Activated T-helper 1 cell treated with anti-CD3 and anti-CD28 coated beads, Interleukin-2, amount 50 U/mL, for 16 hours (primary cell): ENCODE results near the gene ZNF467.

Source experiments
- DNase-seq, 2 donors: peaks; one replicate each; pipeline ENCODE4 v3.0.0-alpha.2; 2020; ENCODE audit warnings: low read depth in 1 of 2, low spot score in 1 of 2

ZNF467 gene, protein sequence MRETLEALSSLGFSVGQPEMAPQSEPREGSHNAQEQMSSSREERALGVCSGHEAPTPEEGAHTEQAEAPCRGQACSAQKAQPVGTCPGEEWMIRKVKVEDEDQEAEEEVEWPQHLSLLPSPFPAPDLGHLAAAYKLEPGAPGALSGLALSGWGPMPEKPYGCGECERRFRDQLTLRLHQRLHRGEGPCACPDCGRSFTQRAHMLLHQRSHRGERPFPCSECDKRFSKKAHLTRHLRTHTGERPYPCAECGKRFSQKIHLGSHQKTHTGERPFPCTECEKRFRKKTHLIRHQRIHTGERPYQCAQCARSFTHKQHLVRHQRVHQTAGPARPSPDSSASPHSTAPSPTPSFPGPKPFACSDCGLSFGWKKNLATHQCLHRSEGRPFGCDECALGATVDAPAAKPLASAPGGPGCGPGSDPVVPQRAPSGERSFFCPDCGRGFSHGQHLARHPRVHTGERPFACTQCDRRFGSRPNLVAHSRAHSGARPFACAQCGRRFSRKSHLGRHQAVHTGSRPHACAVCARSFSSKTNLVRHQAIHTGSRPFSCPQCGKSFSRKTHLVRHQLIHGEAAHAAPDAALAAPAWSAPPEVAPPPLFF

DNA sequence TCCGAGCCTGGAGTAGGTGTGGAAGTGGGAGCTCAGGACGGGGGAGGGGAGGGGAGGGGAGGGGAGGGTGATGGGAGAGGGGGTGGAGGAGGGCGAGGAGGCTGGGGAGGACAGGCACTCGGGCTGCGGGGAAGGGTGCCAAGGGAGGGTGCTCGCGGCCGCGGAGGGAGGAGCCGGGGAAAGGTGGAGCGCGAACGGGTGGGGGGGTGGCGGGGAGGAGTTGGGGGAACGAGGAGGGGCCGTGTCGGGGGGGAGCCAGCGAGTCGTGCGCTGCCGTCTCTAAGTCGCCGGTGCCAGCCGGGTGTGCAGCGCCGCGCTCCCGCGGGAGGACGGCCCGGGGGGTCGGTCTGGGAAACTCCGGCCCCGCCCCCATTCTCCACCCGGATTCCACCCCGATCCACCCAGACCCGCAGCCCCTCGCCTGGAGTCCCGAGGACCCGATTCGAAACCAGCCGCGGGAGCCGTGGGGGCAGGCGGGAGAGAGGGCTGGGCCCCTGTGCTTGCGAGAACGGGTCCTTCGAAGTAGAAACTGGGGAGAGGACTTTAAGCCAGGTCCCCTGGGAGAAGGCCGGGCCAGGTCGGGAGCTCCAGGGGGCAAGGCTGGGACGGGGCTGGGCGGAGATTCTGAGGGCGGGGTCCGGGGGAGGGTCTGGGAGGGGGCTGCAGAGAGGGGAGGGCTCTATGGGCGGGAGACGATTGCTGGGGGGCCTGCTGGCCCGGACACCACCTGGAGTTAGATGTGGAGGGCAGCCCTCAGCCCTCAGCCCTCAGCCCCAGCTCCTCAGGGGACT, at the start of gene ZNF467:
Gene ZNF467 (minus strand): TSS at position 143 of the 791 bp plus-strand sequence. CDS start 2,556 bp downstream, outside the sequence.
- peak in 1 of 2 donors; percentile 38 for DNase-seq

DNA sequence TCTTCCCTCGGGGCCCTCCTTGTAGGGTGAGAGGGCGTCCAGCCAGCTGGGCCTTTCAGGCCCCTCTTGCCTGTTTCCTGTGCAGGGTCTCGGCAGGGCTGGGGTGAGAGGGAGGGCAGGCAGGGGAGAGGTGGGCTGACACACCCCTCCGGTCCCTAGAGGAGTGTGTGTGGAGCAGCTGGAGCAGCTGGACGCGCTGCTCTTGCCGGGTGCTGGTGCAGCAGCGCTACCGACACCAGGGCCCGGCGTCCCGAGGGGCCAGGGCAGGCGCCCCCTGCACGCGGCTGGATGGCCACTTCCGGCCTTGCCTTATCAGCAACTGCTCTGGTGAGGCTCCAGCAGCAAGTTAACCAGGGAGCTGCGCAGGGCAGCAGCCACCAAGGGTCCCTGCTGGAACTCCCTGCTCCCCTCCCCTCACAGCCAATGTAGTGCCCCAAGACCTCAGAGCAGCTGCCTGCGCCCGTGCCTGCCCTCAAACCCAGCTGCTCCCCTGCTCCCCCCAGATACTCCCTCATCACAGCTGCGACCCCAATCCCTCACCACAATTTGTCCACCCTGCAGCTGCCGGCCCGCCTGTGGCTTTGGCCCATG, 49.1 kb upstream of the ZNF467 start:
- DNase-seq: no peak

DNA sequence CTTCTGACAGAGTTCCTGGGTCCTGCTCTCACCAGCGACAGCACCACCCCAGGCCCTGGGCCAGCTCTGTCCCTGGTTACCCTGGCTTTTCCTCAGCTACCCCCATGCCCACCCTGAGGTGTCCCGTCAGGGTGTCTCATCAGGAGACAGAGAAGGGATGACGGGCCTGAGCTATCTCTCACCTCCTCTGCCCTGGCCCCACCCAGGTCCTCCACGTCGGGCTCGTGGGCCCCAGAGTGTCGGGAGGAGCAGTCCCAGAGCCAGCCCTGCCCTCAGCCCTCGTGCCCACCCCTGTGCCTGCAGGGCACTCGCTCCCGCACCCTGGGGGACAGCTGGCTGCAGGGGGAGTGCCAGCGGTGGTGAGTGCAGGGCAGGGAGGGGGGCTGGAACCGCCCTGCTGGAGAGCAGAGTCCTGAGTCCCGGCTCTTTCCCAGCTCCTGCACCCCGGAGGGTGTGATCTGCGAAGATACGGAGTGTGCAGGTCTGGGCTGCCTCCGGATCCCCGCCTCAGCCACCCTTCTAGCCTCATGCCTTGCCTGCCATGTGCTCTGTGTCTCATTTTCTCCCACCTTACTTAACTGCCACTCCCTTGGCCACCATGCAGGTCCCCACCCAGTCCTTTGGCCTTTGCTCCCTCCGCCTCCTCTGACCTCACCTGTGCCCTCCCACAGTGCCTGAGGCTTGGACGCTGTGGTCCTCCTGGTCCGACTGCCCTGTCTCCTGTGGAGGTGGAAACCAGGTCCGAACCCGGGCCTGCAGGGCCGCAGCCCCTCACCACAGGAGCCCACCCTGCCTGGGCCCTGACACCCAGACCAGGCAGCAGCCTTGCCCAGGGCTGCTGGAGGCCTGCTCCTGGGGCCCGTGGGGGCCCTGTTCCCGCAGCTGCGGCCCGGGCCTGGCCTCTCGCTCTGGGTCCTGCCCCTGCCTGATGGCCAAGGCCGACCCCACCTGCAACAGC, 48.1 kb upstream of the ZNF467 start:
- no peak for DNase-seq

DNA sequence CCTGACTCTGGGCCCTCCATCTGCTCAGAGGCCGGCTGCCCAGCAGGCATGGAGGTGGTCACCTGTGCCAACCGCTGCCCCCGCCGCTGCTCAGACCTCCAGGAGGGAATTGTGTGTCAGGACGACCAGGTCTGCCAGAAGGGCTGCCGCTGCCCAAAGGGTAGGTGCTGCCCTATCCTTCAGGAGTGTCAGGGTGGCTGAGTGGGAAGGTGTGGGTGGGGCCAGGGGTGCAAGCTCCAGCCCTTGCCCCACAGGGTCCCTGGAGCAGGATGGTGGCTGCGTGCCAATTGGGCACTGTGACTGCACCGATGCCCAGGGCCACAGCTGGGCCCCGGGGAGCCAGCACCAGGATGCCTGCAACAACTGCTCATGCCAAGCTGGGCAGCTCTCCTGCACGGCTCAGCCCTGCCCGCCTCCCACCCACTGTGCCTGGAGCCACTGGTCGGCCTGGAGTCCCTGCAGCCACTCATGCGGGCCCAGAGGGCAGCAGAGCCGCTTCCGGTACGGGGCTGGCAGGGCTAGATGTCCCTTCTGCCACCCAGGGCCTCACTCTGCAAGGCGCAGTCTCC, 47.3 kb upstream of the ZNF467 start:
- no peak for DNase-seq

DNA sequence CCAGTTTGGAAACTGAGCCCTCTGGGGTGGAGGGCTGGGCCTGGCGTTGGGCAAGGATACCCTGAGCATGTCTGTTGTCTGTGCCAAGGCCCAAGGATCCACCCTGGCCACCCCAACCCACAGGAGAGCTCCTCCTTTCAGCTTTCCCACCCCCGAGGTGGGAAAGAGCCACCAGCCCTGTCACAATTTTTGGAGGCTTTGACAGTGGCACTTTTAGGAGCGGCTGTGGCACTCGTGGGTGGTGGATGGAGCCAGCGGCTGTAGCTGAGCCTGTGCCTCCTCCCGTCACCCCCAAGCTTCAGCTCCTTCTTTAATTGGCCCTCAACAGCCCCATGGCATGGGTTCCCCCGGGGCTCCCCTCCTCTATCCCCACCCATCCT, 46.6 kb upstream of the ZNF467 start:
- no peak for DNase-seq

DNA sequence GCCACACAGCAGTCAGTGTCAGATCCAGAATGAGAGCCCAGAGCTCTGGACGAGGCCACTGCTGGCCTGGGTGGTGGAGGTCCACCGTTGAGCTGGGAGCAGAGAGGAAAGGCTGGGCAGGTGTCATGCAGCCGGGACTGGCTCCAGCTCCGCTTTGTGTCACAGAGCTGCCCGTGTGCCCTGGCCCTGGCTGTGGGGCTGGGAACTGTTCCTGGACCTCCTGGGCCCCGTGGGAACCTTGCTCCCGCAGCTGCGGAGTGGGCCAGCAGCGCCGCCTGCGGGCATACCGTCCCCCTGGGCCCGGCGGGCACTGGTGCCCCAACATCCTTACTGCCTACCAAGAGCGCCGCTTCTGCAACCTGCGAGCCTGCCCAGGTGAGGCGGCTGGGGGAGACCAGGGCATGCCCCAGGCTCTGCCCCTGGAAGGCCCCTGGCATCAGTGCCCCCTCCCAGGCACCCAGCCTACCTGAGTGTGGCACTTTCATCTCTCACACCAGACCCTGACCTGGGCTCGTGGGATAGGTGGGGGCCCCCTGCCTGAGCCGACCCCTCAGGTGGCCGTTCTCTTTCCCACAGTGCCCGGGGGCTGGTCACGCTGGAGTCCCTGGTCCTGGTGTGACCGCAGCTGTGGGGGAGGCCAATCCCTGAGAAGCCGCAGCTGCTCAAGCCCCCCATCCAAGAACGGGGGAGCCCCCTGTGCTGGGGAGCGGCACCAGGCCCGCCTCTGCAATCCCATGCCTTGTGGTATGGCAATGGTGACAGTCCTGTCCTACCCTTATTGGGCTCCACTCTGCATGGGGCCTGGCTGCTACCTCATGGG, 46.0 kb upstream of the ZNF467 start:
- DNase-seq: no peak

DNA sequence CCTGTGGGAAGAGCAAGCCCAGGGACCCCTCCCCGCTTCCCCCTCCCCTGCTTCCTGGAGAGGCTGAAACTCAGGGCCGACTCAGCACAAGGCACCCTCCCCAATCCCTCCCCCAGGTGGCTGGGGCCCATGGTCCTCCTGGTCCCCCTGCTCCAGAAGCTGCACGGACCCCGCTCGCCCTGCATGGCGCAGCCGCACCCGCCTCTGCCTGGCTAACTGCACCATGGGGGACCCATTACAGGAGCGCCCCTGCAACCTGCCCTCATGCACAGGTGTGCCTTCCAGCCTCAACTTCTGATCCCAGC, 45.1 kb upstream of the ZNF467 start:
- no peak for DNase-seq

DNA sequence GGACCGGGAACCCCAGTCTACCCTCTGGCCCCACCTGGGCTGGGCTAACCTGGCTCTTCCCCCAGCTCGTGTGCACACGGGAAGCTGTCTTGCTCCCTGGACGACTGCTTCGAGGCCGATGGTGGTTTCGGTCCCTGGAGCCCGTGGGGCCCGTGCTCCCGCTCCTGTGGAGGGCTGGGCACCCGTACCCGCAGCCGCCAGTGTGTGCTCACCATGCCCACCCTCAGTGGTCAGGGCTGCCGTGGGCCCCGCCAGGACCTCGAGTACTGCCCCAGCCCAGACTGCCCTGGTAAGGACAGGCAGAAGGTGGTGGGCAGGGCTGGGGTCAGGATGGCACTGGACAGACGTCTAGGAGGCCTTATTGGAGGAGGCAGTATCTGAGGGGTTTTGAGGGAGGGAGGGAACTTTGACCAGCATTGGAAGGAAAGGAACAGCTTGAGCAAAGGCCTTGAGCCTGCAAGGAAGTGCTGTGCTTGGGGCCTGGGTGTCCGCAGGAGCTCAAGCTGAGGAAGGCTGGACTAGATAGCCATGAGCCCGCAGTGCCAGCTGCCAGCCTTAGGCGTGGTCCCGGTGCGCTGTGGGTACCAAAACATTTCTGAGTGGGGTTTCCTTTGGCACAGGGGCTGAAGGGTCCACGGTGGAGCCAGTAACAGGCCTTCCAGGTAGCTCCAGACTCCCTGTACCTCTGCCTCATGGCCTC, 44.6 kb upstream of the ZNF467 start:
- no peak for DNase-seq

DNA sequence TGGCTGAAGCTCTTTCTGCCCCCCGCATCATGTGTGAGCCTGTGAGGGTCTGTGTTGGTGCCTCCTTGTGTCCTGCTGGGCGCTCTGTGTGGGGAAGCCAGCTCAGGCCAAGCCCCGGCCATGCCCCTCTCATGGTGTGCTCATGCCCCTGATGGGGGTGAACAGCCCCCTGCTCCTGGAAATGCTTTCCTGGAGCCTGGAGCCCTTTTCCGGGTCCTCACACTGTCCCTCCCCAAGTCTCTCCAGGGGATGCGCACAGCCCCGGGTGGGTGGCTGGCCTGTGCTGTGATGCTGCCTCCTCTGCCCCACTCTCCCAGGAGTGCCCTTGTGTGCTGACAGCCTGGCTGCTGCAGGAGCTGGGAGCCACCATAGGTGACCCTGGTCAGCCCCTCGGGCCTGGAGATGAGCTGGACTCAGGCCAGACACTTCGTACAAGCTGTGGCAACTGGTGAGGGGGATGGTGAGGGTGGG, 43.9 kb upstream of the ZNF467 start:
- no peak for DNase-seq

DNA sequence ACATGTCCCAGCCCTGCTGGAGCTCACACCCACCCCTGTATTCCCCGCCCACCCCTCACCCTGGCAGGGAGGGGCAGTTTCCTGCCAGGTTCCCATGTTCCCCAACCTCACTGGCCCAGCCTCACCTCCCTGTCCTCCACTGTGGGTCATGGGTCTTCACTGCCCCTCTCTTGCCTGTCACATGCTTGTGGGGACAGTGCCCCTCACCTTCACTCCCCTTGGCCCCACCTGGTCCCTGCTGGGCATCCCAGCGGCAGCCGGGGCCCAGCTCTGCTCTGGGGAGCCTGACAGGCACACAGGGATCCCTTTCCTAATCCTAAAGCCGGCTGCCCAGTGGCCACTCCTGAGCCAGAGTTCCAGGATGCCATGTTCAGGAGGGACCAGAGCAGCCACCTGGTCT, 43.4 kb upstream of the ZNF467 start:
- DNase-seq: no peak

DNA sequence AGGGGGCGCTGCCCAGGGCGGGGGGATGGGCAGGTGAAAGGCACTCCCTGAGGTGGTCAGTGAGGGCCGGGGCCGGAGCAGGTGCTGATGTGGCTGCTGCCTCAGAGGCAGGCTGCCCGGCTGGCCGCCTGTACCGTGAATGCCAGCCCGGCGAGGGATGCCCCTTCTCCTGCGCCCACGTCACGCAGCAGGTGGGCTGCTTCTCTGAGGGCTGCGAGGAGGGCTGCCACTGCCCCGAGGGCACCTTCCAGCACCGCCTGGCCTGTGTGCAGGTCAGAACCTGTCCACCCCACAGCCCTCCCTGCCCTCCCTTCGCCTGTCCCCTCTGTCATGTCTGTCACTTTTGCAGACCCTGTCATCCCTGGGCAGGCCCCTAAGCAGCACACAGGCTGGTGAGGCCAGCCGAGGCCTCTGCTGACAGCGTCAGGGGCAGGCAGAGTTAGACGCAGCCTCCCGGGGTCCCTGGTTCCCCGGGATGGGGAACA, 42.9 kb upstream of the ZNF467 start:
- DNase-seq: no peak

DNA sequence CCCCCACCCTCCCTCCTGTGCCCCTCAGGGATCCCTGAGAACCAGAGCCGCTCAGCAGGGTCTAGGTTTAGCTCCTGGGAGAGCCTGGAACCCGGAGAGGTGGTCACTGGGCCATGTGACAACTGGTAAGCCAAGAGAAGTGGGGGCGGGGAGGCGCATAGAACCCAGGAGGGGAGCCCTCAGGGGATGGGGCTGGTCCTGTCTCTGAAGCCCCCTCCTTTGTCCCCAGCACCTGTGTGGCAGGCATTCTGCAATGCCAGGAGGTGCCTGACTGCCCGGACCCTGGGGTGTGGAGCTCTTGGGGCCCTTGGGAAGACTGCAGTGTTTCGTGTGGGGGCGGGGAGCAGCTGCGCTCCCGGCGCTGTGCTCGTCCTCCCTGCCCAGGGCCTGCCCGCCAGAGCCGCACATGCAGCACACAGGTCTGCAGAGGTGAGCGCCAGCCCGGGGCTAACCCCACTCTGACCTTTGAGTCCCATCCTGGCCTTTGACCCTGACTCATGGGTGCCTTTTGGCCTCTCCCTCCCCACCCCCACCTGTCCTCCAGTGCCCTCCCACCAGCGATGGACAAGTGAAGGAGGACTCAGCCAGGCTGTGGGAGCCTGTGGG, 42.4 kb upstream of the ZNF467 start:
- no peak for DNase-seq

DNA sequence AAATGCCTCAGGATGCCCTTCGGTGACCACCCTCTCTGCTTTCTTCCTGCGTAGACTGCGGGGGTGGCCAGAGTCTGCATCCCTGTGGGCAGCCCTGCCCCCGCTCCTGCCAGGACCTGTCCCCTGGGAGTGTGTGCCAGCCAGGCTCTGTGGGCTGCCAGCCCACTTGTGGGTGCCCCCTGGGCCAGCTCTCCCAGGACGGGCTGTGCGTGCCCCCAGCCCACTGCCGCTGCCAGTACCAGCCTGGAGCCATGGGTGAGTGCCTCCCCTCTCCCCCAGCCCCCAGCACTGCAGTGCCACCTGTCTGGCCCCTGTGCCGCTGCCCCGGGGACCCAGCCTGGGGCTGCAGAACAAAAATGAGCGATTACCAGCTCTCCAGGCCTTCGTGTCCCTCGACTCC, 41.7 kb upstream of the ZNF467 start:
- DNase-seq: no peak

DNA sequence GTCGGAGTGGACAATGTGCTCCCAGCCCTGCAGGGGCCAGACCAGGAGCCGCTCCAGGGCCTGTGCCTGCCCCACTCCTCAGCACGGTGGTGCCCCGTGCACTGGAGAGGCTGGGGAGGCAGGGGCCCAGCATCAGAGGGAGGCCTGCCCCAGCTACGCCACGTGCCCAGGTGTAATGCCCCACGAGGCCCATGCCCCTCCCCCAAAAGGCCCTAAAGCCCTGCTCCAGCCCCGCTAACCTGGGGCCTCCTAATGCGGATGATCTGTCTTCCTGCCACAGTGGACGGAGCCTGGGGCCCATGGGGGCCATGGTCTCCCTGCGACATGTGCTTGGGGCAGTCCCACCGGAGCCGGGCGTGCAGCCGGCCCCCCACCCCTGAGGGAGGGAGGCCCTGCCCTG, 41.1 kb upstream of the ZNF467 start:
- DNase-seq: no peak

DNA sequence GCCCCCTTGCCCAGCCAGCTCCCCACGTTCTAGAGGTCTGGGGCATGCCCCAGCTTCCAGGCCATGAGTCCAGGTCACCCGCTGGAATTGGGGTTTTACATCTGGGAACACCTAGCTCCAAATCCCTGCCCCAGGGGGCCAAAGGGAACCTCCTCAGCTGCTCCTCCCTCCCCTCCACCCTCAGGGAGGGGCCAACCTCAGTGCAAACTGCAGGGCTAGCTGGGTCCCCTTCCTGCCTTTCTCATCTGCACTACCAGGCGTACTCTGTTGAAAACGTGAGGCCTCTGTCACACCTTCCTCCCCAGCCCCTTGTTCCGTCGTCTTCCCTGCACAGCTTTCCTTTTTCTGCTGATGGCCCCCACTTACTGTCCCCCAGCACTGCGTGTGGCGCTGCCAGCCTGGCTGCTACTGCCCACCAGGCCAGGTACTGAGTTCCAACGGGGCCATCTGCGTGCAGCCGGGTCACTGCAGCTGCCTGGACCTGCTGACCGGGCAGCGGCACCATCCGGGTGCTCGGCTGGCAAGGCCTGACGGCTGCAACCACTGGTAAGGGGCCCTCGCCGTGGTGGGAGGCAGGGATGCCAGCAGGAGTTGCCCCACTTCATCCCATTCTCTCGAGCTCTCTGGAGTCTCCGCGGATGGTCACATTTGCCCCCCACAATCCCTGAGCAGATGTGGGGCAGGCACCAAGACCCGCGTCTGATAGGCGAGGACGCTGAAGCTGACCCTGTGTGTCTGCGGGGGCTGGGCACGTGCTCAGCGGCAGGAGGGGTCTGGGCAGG, 40.1 kb upstream of the ZNF467 start:
- no peak for DNase-seq

DNA sequence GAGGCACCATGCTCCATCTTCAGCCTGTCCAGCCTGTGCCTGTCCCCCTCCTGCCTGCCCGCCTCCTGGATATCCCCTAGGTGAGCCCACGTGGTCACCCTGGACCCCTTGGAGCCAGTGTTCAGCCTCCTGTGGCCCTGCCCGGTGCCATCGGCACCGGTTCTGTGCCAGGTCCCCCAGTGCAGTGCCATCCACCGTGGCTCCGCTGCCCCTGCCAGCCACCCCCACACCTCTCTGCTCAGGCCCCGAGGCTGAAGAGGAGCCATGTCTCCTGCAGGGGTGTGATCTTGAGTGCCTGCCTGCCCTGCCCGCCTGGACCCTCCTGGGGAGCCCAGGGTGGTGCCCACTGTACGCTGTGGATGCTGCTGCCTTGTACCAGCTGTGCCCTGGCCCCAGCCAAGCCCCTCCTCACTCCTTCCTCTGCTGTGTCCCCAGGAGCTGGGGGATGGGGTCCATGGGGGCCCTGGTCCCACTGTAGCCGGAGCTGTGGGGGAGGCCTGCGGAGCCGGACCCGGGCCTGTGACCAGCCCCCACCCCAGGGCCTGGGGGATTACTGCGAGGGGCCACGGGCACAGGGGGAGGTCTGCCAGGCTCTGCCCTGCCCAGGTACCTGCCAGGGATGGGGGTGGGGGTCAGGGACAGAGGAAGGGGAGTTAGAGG, 38.6 kb upstream of the ZNF467 start:
- no peak for DNase-seq

DNA sequence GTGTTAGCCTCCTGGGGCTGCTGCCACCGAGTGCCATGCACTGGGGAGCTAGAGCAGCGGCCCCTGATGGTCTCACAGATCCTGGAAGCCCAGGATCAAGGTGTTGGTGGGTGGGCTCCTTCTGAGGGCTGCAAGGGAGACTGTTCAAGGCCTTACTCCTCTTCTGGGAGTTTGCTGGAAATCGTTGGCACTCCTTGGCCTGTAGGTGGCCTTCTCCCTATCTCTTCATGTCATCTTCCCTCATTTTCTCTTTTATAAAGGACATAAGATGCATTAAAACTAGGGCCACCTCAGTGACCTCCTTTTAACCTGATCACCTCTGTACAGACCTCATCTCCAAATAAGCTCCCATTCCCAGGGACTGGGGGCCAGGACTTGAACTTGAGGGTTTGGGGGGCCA, 37.8 kb upstream of the ZNF467 start:
- DNase-seq: no peak
